H1 (cell line): ENCODE data around the gene CNPY4. TPM values are rescaled to one million over a fixed set of nuclear protein-coding genes. Genes with fewer than 3 reads are reported as not detected.

Source experiments
- CBX8 ChIP-seq: fragments of 300-800, 300-1000 bp; sonication (generic); IDR thresholded peaks from 2 replicates; pipeline ENCODE4 v1.7.1; 2016; ENCODE audit warnings: low read depth, low read length, borderline replicate concordance
- CEBPB ChIP-seq: IDR thresholded peaks from 2 replicates; pipeline ENCODE4 v1.6.1; 2012; ENCODE audit warnings: low read depth, low read length
- CREB1 ChIP-seq: IDR thresholded peaks from 2 replicates; pipeline ENCODE4 v1.6.1; 2012; ENCODE audit warnings: inconsistent platforms
- EP300 ChIP-seq, 2 experiments: IDR thresholded peaks; 1 replicate in 1 of 2; 2 replicates in 1 of 2; pipeline ENCODE4 v1.6.1; 2011 to 2012; ENCODE audit warnings: low read depth in 2 of 2, low read length in 2 of 2, mild to moderate bottlenecking in 2 of 2, borderline replicate concordance in 1 of 2, inconsistent platforms in 1 of 2, moderate library complexity in 1 of 2
- GABPA ChIP-seq: IDR thresholded peaks from 2 replicates; pipeline ENCODE4 v1.6.1; 2011; ENCODE audit warnings: mild to moderate bottlenecking, low read length, moderate library complexity, borderline replicate concordance; ENCODE audit not compliant: insufficient read depth
- HDAC6 ChIP-seq: IDR thresholded peaks from one replicate; pipeline ENCODE4 v1.7.1; 2012; ENCODE audit warnings: low read depth, mild to moderate bottlenecking, inconsistent platforms, low read length, moderate library complexity
- KDM5A ChIP-seq: fragments of 200-600 bp; IDR thresholded peaks from 2 replicates; pipeline ENCODE4 v1.7.1; 2012; ENCODE audit warnings: mild to moderate bottlenecking, low read length, inconsistent platforms, mixed read lengths
- POU5F1 ChIP-seq: IDR thresholded peaks from 2 replicates; pipeline ENCODE4 v1.6.1; 2011; ENCODE audit warnings: low read depth, mild to moderate bottlenecking, low read length, moderate library complexity
- RBBP5 ChIP-seq: IDR thresholded peaks from 2 replicates; pipeline ENCODE4 v1.7.1; 2012; ENCODE audit warnings: low read depth, mild to moderate bottlenecking, inconsistent platforms, low read length, moderate library complexity, borderline replicate concordance
- RNF2 ChIP-seq: fragments of 200-900, 300-1000 bp; sonication (generic); IDR thresholded peaks from 2 replicates; pipeline ENCODE4 v1.7.1; 2016; ENCODE audit warnings: borderline replicate concordance, low read depth, mild to moderate bottlenecking, antibody characterized with exemption, low read length; ENCODE audit not compliant: poor library complexity, severe bottlenecking; ENCODE audit errors: missing control alignments
- RXRA ChIP-seq: IDR thresholded peaks from 2 replicates; pipeline ENCODE4 v1.6.1; 2011; ENCODE audit warnings: low read depth, mild to moderate bottlenecking, low read length, moderate library complexity; ENCODE audit not compliant: insufficient read depth
- SP4 ChIP-seq: IDR thresholded peaks from 2 replicates; pipeline ENCODE4 v1.6.1; 2012; ENCODE audit warnings: low read length, inconsistent platforms
- TAF1 ChIP-seq: IDR thresholded peaks from 2 replicates; pipeline ENCODE4 v1.6.1; 2011; ENCODE audit warnings: mild to moderate bottlenecking, low read depth, low read length
- TAF7 ChIP-seq: optimal IDR thresholded peaks from 2 replicates; pipeline ENCODE3; 2011; ENCODE audit warnings: low read depth, mild to moderate bottlenecking, inconsistent platforms, low read length, moderate library complexity, borderline replicate concordance
- polyA plus RNA-seq, 7 experiments: library from polyadenylated mRNA; depleted of rRNA in 3 of 7; stranded (reverse) in 5 of 7; unstranded in 2 of 7; fragments of >200 nt in 5 of 7; fragments of 200-250 nt in 2 of 7; gene quantifications; 1 replicate in 5 of 7; 2 replicates in 1 of 7; 4 replicates in 1 of 7; pipeline versions ENCODE4 v1.2.1 to v1.2.3, GENCODE V29; 2011 to 2013; ENCODE audit warnings: missing spikeins in 2 of 7, mixed read lengths in 2 of 7
- total RNA-seq: library from RNA; stranded (reverse); fragmentation: NEBNext Ultra II Directional; extraction: Animal tissue kit (Norgen Biotek cat#: 25700); gene quantifications from 2 replicates; pipeline ENCODE4 v1.2.1, GENCODE V29; 2021
- TF ChIP-seq, protein P1 (sequence below): IDR thresholded peaks from 2 replicates; pipeline ENCODE4 v1.6.1; 2012; ENCODE audit warnings: low read length, inconsistent platforms

CNPY4 gene
- total and polyA plus RNA-seq, 2 of the 8 experiments (the other 6 are each of a cell fraction or from before 2014, with no cell fraction given) = 10.2 to 15.3 TPM

DNA sequence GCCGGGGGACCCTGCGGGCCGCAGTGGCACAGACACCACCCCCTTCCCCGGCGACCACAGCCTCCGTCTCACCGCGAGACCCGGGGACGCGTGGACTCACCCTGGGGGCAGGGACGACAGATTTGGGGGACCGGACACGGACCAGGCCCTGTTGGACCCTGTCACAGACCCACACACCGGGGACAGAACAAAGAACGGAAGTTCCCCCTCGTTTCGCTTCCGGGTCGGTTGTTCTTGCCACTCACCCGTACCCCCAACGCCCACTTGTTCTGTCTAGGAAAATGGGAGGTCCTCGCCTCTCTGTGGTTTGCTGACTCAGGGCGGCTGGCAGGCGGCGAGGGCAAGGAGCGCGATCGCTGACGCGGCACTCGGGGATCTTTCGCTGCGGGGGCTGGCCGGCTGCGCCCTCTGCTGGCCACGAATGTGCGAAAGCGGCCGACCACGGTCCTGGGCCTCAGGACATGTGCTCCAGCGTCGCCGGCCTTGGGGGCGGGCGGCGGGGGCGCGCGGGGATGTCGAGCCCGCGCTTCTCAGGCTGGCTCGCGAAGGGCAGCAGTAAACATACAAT lies 37.8 kb upstream of the CNPY4 start, which contains the start of gene ZNF3 (continued):
- TF ChIP-seq RNF2 (no peak), RBBP5 (no peak), RXRA (0 out of 2 replicates have a peak, but pooled peaks have one; percentile 76), TAF1 (peak; percentile 93), EP300 (IDR thresholded peaks at IDR 0.05; ENCODE audit: borderline replicate concordance in 1 of 2, low read depth in 2 of 2, low read length in 2 of 2) (peak in 1 of 2 experiments; percentile 81; a peak in 1 of 3 replicates), KDM5A (peak; percentile 78; the same call in 1 of the 2 replicates), CEBPB (no peak), HDAC6 (no peak), POU5F1 (no peak), SP4 (no peak; the same call in 1 of the 2 replicates), TAF7 (no peak), CBX8 (no peak), GABPA (peak; percentile 98), CREB1 (peak; percentile 90)
- TF ChIP-seq, protein P1, sequence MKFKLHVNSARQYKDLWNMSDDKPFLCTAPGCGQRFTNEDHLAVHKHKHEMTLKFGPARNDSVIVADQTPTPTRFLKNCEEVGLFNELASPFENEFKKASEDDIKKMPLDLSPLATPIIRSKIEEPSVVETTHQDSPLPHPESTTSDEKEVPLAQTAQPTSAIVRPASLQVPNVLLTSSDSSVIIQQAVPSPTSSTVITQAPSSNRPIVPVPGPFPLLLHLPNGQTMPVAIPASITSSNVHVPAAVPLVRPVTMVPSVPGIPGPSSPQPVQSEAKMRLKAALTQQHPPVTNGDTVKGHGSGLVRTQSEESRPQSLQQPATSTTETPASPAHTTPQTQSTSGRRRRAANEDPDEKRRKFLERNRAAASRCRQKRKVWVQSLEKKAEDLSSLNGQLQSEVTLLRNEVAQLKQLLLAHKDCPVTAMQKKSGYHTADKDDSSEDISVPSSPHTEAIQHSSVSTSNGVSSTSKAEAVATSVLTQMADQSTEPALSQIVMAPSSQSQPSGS = no peak
